ENCODE measurements around the gene PDILT.
"Not testable (repeated sequence)": the region's sequence is repeated elsewhere in the genome, so short reads cannot be mapped to it uniquely, and the experiment has no call there.

Gene PDILT, protein sequence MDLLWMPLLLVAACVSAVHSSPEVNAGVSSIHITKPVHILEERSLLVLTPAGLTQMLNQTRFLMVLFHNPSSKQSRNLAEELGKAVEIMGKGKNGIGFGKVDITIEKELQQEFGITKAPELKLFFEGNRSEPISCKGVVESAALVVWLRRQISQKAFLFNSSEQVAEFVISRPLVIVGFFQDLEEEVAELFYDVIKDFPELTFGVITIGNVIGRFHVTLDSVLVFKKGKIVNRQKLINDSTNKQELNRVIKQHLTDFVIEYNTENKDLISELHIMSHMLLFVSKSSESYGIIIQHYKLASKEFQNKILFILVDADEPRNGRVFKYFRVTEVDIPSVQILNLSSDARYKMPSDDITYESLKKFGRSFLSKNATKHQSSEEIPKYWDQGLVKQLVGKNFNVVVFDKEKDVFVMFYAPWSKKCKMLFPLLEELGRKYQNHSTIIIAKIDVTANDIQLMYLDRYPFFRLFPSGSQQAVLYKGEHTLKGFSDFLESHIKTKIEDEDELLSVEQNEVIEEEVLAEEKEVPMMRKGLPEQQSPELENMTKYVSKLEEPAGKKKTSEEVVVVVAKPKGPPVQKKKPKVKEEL

DNA sequence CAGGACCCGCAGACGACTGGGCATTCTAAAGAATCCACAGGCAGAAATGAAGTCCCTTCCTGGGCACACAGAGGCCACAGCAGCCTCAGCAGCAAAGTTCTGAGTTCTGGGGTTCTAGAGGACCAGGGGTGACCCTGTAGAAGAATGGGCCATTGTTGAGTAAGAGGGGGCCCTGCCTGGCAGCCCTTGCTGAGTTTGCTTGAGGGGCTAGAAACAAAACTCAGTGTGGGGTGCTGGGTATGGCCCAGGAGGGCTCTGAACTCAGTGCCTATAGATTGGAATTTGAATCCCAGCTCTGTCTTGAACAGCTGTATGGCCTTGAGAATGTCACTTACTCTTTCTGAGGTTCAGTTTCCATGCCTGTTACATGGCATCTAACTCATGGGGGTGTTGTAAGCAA lies at the start of gene PDILT:
Gene PDILT, minus strand, starts transcription at position 101 of the 400 bp plus-strand sequence. CDS start 5,437 bp downstream, outside the sequence.
- DNase-seq (ENCODE audit: low spot score): no peak

GRCh38 chr16:20453633-20454032 lies 49.1 kb upstream of the PDILT start:
- not testable (repeated sequence) for DNase-seq (ENCODE audit: low spot score)

DNA sequence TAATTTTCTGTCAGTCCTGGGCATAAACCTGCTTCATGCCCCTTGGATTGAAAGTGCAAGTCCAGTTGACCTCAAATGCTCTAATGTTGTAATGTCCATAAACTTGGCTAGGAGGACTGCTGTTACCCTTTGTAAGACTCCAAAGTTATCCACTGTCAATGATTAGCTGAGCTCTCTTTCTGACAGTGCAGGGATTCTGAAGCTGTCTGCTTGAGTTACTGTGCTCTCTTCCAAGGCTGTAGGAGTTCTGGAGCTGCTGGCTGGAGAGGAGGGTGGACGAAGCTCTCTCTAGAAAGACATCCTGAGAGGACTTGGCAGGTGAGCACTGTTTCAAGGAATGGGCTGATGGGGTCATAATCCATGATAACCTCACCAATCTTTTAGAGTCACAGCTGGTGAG lies 46.8 kb upstream of the PDILT start, which contains the start of gene ACSM2A:
Gene ACSM2A, plus strand, starts transcription at position 158 of the 400 bp plus-strand sequence. CDS start 8,594 bp downstream, outside the sequence.
- DNase-seq (ENCODE audit: low spot score): not testable (repeated sequence)

GRCh38 chr16:20446652-20447393 lies 42.3 kb upstream of the PDILT start:
- not testable (repeated sequence) for DNase-seq (ENCODE audit: low spot score)

- DNase-seq (ENCODE audit: low spot score): not testable (repeated sequence)
Measured at GRCh38 chr16:20441859-20442258, 37.3 kb upstream of the PDILT start.

- no peak for DNase-seq (ENCODE audit: low spot score)
Measured at GRCh38 chr16:20441191-20441590, 36.7 kb upstream of the PDILT start.

DNA sequence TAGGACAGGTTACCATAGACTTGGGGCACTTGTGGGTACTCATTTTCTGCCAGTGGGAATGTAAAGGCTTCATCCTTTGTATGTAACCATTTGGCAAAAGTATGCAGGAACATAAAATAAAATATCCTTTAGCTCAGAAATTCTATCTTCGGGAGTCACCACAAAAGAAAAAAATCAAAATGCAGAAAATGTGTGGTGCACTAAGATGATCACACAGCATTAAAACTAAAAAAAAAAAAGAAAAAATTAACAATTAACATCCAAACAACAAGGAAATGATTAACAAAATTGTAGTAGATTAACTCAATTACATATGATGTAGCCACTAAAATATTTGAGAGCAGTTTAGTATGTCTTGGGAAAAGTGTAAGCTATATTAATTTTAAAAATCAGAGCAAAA lies 36.2 kb upstream of the PDILT start:
- not testable (repeated sequence) for DNase-seq (ENCODE audit: low spot score)

- DNase-seq (ENCODE audit: low spot score): not testable (repeated sequence)
Measured at GRCh38 chr16:20439820-20440231, 35.3 kb upstream of the PDILT start.

DNA sequence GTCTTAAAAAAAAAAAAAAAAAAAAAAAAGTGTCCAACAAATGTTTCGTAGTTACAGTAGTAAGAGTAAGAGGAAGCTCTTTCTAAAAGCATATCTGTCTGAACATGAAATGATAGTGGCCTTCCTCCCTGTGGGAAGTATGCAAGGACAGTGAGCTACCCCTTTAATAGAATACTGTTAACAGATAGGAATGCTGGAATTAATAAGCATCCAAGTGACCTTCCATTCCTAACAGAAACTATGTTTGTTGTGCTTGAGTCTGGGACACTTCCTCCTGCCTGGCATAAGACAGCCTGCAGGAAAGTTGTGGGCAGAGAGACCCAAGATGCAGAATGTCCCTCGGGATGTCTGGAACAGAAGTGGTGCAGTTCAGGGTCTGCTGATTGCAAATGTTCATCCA lies 34.4 kb upstream of the PDILT start:
- DNase-seq (ENCODE audit: low spot score): not testable (repeated sequence)

- DNase-seq (ENCODE audit: low spot score): no peak
Measured at GRCh38 chr16:20430948-20431347, 26.4 kb upstream of the PDILT start.

GRCh38 chr16:20430480-20430879 lies 25.9 kb upstream of the PDILT start:
- DNase-seq (ENCODE audit: low spot score): not testable (repeated sequence)

DNA sequence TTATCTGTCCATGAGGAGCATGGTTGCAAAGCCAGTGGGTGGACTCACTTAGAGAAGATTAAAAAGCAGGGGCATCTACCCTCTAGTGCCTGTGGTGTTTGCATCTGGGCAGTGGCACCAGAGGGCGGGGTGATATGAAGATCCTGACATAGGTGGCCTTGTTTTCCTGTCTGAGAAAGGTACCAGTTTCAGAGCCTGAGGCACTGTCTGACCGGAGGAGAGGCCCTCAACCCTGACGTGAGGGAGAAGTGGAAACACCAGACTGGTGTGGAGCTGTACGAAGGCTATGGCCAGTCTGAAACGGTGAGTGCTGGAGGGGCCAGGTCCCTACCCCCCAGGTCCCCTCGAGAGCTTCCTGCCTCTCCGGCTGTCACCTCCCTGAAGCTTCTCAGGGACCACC lies 25.0 kb upstream of the PDILT start:
- not testable (repeated sequence) for DNase-seq (ENCODE audit: low spot score)

GRCh38 chr16:20427401-20427797 lies 22.9 kb upstream of the PDILT start:
- DNase-seq (ENCODE audit: low spot score): not testable (repeated sequence)

DNA sequence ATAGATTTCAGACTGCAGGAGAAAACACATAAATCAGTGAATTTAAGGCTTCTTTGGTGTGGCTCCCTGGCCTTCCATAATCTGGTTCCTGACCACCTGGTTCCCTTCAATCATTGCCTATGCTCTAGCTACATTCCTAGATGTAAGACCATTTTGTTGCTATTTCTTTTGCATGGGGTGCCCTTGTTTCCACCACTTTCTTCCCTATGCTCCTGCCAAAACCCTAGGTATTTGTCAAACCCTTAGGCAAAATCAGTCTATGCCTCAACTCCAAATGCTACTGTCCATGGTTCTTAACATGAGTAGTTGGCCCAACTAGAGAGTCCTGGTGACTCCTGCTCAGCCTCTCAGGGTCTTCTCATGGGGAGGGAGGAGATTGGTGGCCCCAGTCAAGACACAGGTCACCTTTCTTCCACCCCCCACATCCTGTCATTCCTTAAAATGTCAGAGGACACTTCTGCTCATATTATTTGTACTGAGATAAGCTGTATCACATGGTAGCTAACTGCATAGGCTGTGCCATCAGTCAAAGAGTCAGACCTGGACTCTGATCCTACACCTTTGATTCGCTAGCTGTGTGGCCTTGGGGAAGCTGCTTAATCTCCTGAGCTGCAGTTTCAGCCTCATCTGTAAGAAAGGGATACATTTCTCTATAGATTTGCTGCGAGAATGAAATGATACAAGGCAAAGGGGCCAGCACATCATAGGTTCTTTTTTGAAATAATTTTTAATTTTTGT lies 19.8 kb upstream of the PDILT start:
- no peak for DNase-seq (ENCODE audit: low spot score)

GRCh38 chr16:20423772-20424128 lies 19.2 kb upstream of the PDILT start:
- DNase-seq (ENCODE audit: low spot score): not testable (repeated sequence)

DNA sequence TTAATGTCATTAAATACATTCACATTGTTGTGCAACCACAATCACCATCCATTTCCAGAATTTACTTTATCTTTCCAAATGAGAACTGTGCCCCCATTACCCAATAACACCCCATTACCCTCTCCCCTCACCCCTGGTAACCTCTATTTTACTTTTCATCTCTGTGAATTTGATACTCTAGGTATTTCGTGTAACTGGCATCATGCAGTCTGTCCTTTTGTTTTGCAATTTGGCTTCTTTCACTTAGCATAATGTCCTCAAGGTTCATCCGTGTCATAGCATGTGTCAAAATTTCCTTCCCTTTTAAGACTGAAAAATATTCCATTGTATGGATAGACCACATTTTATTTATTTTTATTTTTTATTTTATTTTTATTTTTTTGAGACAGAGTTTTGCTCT lies 17.2 kb upstream of the PDILT start:
- DNase-seq (ENCODE audit: low spot score): not testable (repeated sequence)

DNA sequence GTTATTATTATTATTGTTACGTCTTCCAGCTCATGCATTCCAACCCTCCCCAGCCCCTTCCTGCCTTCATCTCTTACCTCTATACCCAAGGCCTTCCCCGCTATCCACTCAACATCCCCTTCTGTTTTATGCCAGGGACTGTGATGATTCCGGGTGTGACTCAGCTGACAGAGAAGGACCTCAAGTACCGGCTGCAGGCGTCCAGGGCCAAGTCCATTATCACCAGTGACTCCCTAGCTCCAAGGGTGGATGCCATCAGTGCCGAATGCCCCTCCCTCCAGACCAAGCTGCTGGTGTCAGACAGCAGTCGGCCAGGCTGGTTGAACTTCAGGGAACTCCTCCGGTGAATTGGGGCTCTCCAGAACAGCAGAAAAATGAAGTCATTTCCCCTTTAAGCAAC lies 14.6 kb upstream of the PDILT start:
- DNase-seq (ENCODE audit: low spot score): not testable (repeated sequence)

DNA sequence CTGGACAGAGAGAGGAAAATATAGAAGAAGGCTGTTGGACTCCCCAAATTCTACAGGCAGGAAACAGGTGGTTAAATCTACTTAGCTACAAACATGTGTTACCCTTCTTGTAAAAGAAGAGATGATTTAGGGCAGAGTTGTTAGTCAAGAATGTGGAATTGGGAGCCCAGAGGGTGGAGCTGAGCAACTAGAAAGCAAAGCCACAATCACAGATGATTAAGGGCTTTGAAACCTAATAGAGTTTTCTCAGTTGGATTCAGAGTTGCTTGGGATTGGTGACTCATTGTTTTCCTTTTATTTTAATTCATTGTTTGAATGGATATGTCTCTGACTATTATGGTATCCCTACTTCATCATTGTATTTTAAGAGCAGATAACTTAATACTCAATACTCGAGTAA lies 11.0 kb upstream of the PDILT start:
- DNase-seq (ENCODE audit: low spot score): no peak

DNA sequence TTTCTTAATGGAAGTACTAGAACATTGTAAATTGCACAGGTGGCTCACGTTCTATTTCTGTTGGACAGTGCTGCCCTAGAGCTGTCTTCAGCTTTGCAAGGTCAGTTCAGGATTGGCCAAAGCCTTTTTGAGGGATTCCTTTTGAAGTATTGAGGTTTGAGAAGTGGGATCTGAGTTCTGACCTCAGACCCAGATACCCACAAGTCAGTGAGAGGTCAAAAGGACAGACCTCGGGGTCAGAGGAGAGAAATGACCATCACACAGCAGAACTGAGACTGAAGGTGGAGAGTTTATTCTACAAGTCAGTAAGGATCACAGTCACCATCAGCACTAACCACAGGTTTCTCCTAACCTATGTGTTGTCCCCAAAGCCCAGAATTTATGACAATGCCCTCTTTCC lies 6.5 kb upstream of the PDILT start:
- no peak for DNase-seq (ENCODE audit: low spot score)

GRCh38 chr16:20410121-20410723 lies 5.7 kb upstream of the PDILT start:
- peak; percentile 5 for DNase-seq (ENCODE audit: low spot score)

GRCh38 chr16:20409398-20410120 lies 5.0 kb upstream of the PDILT start, which contains the start of gene ACSM5:
TSS of gene ACSM5 (plus strand) at chr16:20409534. CDS start at chr16:20411485, 1,951 bp downstream.
- peak; percentile 72 for DNase-seq (ENCODE audit: low spot score)
